Measurements from ENCODE around the gene CCDC91. TPM values are rescaled to one million over a fixed set of nuclear protein-coding genes. Genes with fewer than 3 reads are reported as not detected.

The CCDC91 gene
- total and polyA plus RNA-seq, 9 of the 15 experiments (the other 6 are each of a cell fraction or from before 2014, with no cell fraction given) = 10.1 to 31.1 (median 26.3) TPM

- ChIA-PET CTCF (ENCODE audit: low intra/inter-chr PET ratio) (no interaction called here), POLR2A (no interaction called here)
- no peak overlapping the region for H3K9ac ChIP-seq (ENCODE audit: insufficient read depth in 1 of 2, low read depth in 2 of 2, low read length in 2 of 2)
- no peaks in the 10 kb centered on the region for H3K79me2 ChIP-seq (ENCODE audit: control insufficient read depth, insufficient read depth, low read length)
- no peak overlapping the region for H3K4me3 ChIP-seq
- BruUV-seq (replicated peaks) = no TSS peak
- no peak overlapping the region for H3K4me2 ChIP-seq (ENCODE audit: insufficient read depth, low read length)
- H3K9me1 ChIP-seq (ENCODE audit: control insufficient read depth, insufficient read depth, low read length) = no peaks in the 10 kb centered on the region
- DNase-seq (ENCODE audit: extremely low read depth in 1 of 4, low spot score in 3 of 4) (no peak), FAIRE-seq (no peak), ATAC-seq (no peak)
- no peaks in the 10 kb centered on the region for H3K9me3 ChIP-seq (replicated peaks; ENCODE audit: control insufficient read depth, insufficient read depth, low read depth, low read length)
- H4K20me1 ChIP-seq (replicated peaks; ENCODE audit: control insufficient read depth, insufficient read depth, low read length) = no peaks in the 10 kb centered on the region
- no peak overlapping the region for H3K27ac ChIP-seq (ENCODE audit: extremely low read depth, low read depth, low read length)
- H2AFZ ChIP-seq (ENCODE audit: low read depth, low read length) = no peak overlapping the region
- TF ChIP-seq ZNF589 (CRISPR knock-in tag; IDR thresholded peaks at IDR 0.05; ENCODE audit: low read depth) (no peak), PHB (CRISPR knock-in tag; IDR thresholded peaks at IDR 0.05) (no peak), CREB3 (tag; conservative IDR thresholded peaks at IDR 0.05; ENCODE audit: low read depth) (no peak), CBFB (CRISPR knock-in tag; IDR thresholded peaks at IDR 0.05) (no peak), SMAD4 (CRISPR knock-in tag; conservative IDR thresholded peaks at IDR 0.05) (no peak), NFXL1 (CRISPR knock-in tag; IDR thresholded peaks at IDR 0.05) (no peak), TCF7 (IDR thresholded peaks at IDR 0.05; ENCODE audit: borderline replicate concordance) (no peak), TCFL5 (CRISPR knock-in tag; conservative IDR thresholded peaks at IDR 0.05) (no peak), SIN3A (IDR thresholded peaks at IDR 0.05; ENCODE audit: borderline replicate concordance in 2 of 2, control insufficient read depth in 1 of 2, low read depth in 2 of 2, low read length in 2 of 2) (no peak), ZNF511 (CRISPR knock-in tag; IDR thresholded peaks at IDR 0.05) (no peak), PHTF2 (CRISPR knock-in tag; IDR thresholded peaks at IDR 0.05) (no peak), POLR3G (IDR thresholded peaks at IDR 0.05; ENCODE audit: extremely low read depth, insufficient read length, insufficient replicate concordance) (no peak), ARNT (IDR thresholded peaks at IDR 0.05) (no peak), ELF1 (tag; IDR thresholded peaks at IDR 0.05) (no peak)
- H3K4me1 ChIP-seq (replicated peaks in 1 of 2; ENCODE audit: control insufficient read depth in 2 of 2, insufficient read depth in 2 of 2, low read length in 2 of 2) = no peaks in the 10 kb centered on the region
- intact Hi-C loops (cut with micrococcal nuclease) = no loop called here
- H3K27me3 ChIP-seq (ENCODE audit: control insufficient read depth in 2 of 2, insufficient read depth in 2 of 2, low read length in 2 of 2) = no peaks in the 10 kb centered on the region
- in situ Hi-C loops (cut with MboI) = no loop called here
- H3K36me3 ChIP-seq (ENCODE audit: control insufficient read depth, insufficient read depth, low read length) = no peaks in the 10 kb centered on the region
- WGBS (ENCODE audit: insufficient coverage, low coverage, missing lambda C conversion rate) = 62% methylated on average over 4 of the region's 4 CpGs
Observed at GRCh38 chr12:28555748-28556147, 365.5 kb downstream of the CCDC91 start.
